Natural killer cell (primary cell): ENCODE results near the gene FTCD. TPM values are rescaled to one million over a fixed set of nuclear protein-coding genes. Genes with fewer than 3 reads are reported as not detected.
A peak's percentile ranks its signal among the peaks of the same experiment; 100 is the strongest.

ENCODE experiments used
- ATAC-seq, 3 donors: fragments of 150-1000 bp in 2 of 3; fragments of 200-7000 bp in 1 of 3; cut with Tn5 transposase; 1 replicate in 1 of 3; 2 replicates in 2 of 3; pipeline ENCODE4 v1.10.0; 2021; ENCODE audit warnings: mild to moderate bottlenecking in 2 of 3, moderate library complexity in 2 of 3
- DNase-seq, 2 donors: peaks; one replicate each; pipeline versions ENCODE4 v3.0.0 to v3.0.0-alpha.2; 2013 to 2021; ENCODE audit warnings: mixed read lengths in 1 of 2
- H3K27ac ChIP-seq: one replicate; pipeline ENCODE4 v1.5.1; 2013; ENCODE audit warnings: mild to moderate bottlenecking, low read length
- H3K27me3 ChIP-seq: one replicate; pipeline ENCODE4 v1.6.1; 2013; ENCODE audit warnings: low read length; ENCODE audit not compliant: control insufficient read depth, insufficient read depth
- H3K36me3 ChIP-seq: one replicate; pipeline ENCODE4 v1.6.1; 2013; ENCODE audit warnings: low read length; ENCODE audit not compliant: control insufficient read depth, insufficient read depth
- H3K4me1 ChIP-seq: one replicate; pipeline ENCODE4 v1.6.1; 2013; ENCODE audit warnings: low read length; ENCODE audit not compliant: control insufficient read depth, insufficient read depth
- H3K4me3 ChIP-seq: one replicate; pipeline ENCODE4 v1.5.1; 2013; ENCODE audit warnings: low read length
- H3K9me3 ChIP-seq: one replicate; pipeline ENCODE4 v1.6.1; 2013; ENCODE audit warnings: low read length; ENCODE audit not compliant: control insufficient read depth, insufficient read depth
- H3K27ac Mint-ChIP-seq, 2 donors: one replicate each; pipeline ENCODE4 v1.8.0; 2022; ENCODE audit warnings: mild to moderate bottlenecking in 2 of 2, mixed read lengths in 2 of 2, moderate library complexity in 1 of 2
- H3K27me3 Mint-ChIP-seq, 2 donors: one replicate each; pipeline ENCODE4 v1.8.0; 2022; ENCODE audit warnings: low read depth in 2 of 2, mixed read lengths in 2 of 2
- H3K36me3 Mint-ChIP-seq: one replicate; pipeline ENCODE4 v1.8.0; 2022; ENCODE audit warnings: mixed read lengths
- H3K4me1 Mint-ChIP-seq, 2 donors: one replicate each; pipeline ENCODE4 v1.8.0; 2022; ENCODE audit warnings: mixed read lengths in 2 of 2
- H3K4me3 Mint-ChIP-seq: one replicate; pipeline ENCODE4 v1.8.0; 2022; ENCODE audit warnings: mild to moderate bottlenecking, moderate library complexity, mixed read lengths
- H3K9me3 Mint-ChIP-seq, 2 donors: one replicate each; pipeline ENCODE4 v1.8.0; 2022; ENCODE audit warnings: mixed read lengths in 2 of 2
- WGBS: methylation state at CpG from one replicate; pipeline ENCODE4 v1.1.7; 2013; ENCODE audit warnings: missing lambda C conversion rate; ENCODE audit not compliant: insufficient coverage; 5-methylcytosine and 5-hydroxymethylcytosine counted together
- intact Hi-C: fragments of 100-400 bp; cut with micrococcal nuclease; formaldehyde crosslinking; loops from one replicate; pipeline ENCODE4 v1.14.2; 2022
- total RNA-seq, 4 donors: library from RNA; stranded (reverse); fragments of 120-200 nt in 1 of 4; gene quantifications; one replicate each; pipeline versions ENCODE4 v1.2.3 to v1.2.4, GENCODE V29; 2013 to 2022
- TF ChIP-seq, protein P1 (sequence below): fragments of 200-600 bp; IDR thresholded peaks from one replicate; pipeline ENCODE4 v1.8.0; 2022; ENCODE audit warnings: antibody characterized with exemption

FTCD gene
- total RNA-seq, 3 donors from 2014 or later (not counting 1 experiment from before 2014, with no cell fraction given), result 0.34 TPM; not detected in 2

DNA sequence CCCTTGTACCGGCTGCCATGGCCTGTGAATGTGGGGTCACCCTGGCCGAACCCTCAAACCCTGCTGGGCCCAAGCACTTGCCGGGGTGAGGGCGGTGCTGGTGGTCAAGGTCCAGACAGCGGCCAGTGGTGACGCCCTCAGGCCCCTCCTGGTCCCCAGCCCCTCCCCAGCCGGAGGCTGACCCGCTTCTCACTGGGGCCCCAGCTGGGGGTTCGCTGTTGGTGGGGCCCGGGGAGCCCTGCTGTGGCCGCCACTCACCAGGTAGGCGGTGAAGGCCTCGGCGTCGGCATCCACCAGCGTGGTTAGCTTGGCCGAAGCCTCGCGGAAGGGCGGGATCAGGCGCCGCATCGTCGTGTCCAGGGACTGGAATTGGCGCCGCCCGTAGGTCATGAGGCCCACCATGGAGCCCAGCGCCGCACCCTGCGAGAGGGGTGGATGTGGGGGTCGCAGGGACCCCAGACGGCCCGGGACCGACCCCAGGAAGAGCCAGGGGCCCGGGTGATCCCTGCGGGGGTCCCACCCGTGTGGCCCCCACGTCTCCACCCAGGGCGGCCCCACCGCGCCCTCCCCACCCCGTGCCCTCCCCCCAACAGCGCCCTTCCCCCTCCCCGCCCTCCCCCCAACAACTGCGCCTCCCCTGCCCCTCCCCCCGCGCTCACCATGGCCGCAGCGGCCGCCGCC lies 10.1 kb downstream of the FTCD start:
- Histone ChIP-seq H3K36me3 (no peaks in the 10 kb centered on the region), H3K27ac (no peak overlapping the region), H3K9me3 (no peaks in the 10 kb centered on the region), H3K27me3 (no peaks in the 10 kb centered on the region), H3K4me3 (no peak overlapping the region), H3K4me1 (peaks cover 4% of the 10 kb centered on the region)
- intact Hi-C loops, result loop anchor here (2.0 kb wide), 1 partner anchor 172 kb away; no protein-coding TSS in a partner anchor
- DNase-seq (no peak), ATAC-seq (no peak)
- Mint-ChIP-seq H3K4me1 (peaks cover 8 to 12% of the 10 kb centered on the region in 2 donors), H3K27ac (peak overlapping the region in 1 of 2 donors; percentile 85), H3K4me3 (no peak overlapping the region), H3K9me3 (no peaks in the 10 kb centered on the region), H3K27me3 (peaks cover 0 to 2% of the 10 kb centered on the region in 2 donors), H3K36me3 (no peaks in the 10 kb centered on the region)
- WGBS, result 96% methylated on average over 42 of the region's 51 CpGs
- TF ChIP-seq, protein P1, sequence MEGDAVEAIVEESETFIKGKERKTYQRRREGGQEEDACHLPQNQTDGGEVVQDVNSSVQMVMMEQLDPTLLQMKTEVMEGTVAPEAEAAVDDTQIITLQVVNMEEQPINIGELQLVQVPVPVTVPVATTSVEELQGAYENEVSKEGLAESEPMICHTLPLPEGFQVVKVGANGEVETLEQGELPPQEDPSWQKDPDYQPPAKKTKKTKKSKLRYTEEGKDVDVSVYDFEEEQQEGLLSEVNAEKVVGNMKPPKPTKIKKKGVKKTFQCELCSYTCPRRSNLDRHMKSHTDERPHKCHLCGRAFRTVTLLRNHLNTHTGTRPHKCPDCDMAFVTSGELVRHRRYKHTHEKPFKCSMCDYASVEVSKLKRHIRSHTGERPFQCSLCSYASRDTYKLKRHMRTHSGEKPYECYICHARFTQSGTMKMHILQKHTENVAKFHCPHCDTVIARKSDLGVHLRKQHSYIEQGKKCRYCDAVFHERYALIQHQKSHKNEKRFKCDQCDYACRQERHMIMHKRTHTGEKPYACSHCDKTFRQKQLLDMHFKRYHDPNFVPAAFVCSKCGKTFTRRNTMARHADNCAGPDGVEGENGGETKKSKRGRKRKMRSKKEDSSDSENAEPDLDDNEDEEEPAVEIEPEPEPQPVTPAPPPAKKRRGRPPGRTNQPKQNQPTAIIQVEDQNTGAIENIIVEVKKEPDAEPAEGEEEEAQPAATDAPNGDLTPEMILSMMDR, result no peak

DNA sequence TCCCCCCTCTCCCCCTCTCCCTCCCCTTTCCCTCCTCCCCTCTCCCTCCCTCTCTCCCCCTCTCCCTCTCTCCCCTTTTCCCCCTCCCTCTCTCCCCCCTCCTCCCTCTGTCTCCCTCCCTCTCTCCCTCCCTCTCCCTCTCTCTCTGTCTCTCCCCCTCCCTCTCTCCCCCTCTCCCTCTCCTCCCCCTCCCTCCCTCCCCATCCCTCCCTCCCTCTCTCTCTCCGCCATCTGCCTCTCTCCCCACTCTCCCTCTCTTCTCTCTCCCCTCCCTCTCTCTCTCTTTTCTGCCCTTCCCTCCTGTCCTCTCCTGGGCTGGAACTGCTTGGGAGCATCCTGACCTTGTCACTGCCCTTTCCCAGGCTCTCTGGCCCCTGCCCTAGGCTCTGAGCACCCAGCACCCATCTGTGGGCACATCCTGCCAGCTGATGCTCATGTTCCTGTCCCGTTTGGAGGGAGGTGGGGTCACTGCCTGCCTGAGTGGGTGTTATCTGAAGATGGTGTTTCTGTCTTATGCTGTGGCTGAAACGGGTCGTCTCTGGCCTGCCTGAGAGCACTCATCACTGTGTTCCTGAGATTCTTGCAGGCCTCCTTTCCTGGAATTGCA lies 10.8 kb downstream of the FTCD start:
- no peak for DNase-seq
- intact Hi-C loops, result loop anchor here (2.0 to 5.0 kb wide), 2 partner anchors 38 to 172 kb away; partner anchors contain the start of gene SPATC1L
- peaks cover 0 to 4% of the 10 kb centered on the region in 2 donors for H3K27me3 Mint-ChIP-seq
- no peaks in the 10 kb centered on the region for H3K36me3 ChIP-seq
- H3K4me3 ChIP-seq, result no peak overlapping the region
- WGBS, result 48% methylated on average over 3 of the region's 4 CpGs
- peaks cover 4% of the 10 kb centered on the region for H3K4me1 ChIP-seq
- peak overlapping the region; percentile 64 for H3K4me3 Mint-ChIP-seq
- no peak for ATAC-seq
- peaks cover 8 to 12% of the 10 kb centered on the region in 2 donors for H3K4me1 Mint-ChIP-seq
- peak overlapping the region; percentile 85 to 88 for H3K27ac Mint-ChIP-seq
- H3K27me3 ChIP-seq, result no peaks in the 10 kb centered on the region
- no peaks in the 10 kb centered on the region for H3K9me3 Mint-ChIP-seq
- TF ChIP-seq, protein P1, result no peak
- no peaks in the 10 kb centered on the region for H3K36me3 Mint-ChIP-seq
- H3K27ac ChIP-seq, result no peak overlapping the region
- H3K9me3 ChIP-seq, result no peaks in the 10 kb centered on the region

DNA sequence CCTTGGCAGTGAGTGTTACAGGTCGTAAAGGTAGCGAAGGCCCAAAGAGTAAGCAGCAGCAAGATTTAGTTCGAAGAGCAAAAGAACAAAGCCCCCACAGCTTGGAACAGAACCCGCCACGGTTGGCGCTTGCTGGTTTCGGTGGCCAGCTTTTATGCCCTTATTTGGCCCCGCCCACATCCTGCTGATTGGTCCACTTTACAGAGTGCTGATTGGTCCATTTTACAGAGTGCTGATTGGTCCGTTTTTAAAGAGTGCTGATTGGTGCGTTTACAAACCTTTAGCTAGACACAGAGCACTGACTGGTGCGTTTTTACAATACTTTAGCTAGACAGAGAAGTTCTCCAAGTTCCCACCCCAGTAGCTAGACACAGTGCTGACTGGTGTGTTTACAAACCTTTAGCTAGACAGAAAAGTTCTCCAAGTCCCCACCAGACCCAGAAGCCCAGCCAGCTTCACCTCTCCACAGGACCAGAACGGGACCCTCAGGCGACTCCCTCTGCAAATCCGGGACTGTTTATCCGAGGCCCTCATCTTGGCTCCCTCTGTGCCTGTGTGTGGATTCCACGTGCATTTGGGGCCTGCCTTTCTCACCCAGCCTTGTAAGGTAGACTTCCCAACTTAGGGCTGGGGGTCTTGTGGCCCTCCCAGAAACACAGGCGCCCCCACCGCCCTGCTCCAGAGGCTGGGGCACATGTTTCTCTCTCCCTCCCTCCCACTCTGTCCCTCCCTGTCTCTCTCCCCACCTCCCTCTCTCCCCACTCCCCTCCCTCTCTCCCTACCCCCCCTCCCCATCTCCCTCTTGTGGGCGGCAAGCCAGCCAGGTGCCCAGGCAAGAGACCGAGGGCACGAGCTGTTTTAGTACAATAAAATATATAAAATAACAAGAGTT lies 12.6 kb downstream of the FTCD start:
- H3K27ac Mint-ChIP-seq, result peak overlapping the region in 1 of 2 donors; percentile 85
- Histone ChIP-seq H3K9me3 (no peaks in the 10 kb centered on the region), H3K27ac (no peak overlapping the region), H3K4me1 (peaks cover 4% of the 10 kb centered on the region), H3K4me3 (no peak overlapping the region), H3K27me3 (no peaks in the 10 kb centered on the region), H3K36me3 (no peaks in the 10 kb centered on the region)
- no peak for ATAC-seq
- TF ChIP-seq, protein P1, result no peak
- intact Hi-C loops, result loop anchor here (5.0 kb wide), 1 partner anchor 39 kb away; the partner anchor contains the start of gene SPATC1L
- H3K4me3 Mint-ChIP-seq, result no peak overlapping the region
- H3K36me3 Mint-ChIP-seq, result no peaks in the 10 kb centered on the region
- peaks cover 0 to 4% of the 10 kb centered on the region in 2 donors for H3K27me3 Mint-ChIP-seq
- DNase-seq, result peak in 1 of 2 donors; percentile 36
- 96% methylated on average over 18 of the region's 21 CpGs for WGBS
- H3K9me3 Mint-ChIP-seq, result no peaks in the 10 kb centered on the region
- peaks cover 8 to 12% of the 10 kb centered on the region in 2 donors for H3K4me1 Mint-ChIP-seq
